ENCODE results near the gene TGFBI. TPM values are rescaled to one million over a fixed set of nuclear protein-coding genes. Genes with fewer than 3 reads are reported as not detected.

The TGFBI gene
- total RNA-seq, 2 experiments from 2014 or later, result not detected

DNA sequence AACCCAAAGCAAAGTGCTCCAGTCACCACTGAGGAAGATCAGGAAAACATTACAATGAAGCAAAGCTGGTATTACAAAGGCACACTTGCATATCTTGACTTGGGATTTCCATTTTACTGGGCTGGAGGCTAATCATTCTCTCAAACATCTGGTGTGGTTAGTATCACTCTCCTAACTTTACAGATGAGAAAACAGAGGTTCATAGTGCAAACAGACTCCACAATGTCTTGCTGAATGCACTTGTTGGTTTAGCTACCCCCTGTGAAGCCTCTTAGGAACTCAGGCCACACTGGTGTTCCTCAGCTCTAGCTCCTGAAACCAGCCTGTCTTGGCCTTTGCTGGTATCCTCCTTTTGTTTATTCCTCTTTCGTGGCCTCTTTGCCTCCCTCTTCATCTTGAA lies 74.3 kb downstream of the TGFBI start:
- Mint-ChIP-seq H3K36me3 (ENCODE audit: low read depth) (no peaks in the 10 kb centered on the region), H3K27ac (no peak overlapping the region), H3K9me3 (no peaks in the 10 kb centered on the region), H3K4me3 (no peak overlapping the region), H3K4me1 (ENCODE audit: low read depth) (no peaks in the 10 kb centered on the region), H3K27me3 (ENCODE audit: low read depth) (peaks cover 2% of the 10 kb centered on the region)
- CTCF ChIA-PET, result no interaction called here
- DNase-seq, result no peak
- intact Hi-C loops (cut with micrococcal nuclease), result no loop called here

DNA sequence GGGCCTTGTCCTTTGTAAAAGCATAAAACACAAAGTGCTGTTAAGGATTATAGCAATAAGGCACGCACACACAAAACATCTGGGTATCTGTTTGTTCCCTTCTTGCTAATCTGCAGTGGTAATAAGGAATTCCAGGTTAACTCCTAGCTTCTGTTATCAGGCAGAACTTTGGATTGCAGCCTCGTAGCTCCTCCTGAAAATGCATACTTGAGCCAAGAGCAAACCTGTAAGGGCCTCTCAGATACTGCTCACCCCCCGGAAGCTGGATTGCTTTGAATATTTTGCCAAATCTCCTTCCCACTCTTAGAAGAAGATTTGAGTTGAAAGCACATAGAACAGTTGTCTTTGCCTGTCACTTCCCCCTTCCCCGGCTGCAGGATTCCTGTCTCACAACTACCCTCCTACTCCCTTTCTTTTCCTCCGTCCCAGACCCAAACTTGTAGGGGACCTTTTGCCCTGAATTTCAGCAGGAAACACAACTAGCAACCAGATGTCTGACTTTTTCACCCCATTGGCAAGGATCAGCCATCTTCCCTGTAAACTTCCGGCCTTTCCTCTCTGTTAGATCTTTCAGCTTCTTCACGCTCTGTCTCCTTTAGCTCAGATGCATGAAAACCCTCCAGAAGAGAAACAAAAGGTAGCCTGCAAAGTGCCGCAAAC lies 75.6 kb downstream of the TGFBI start:
- CTCF ChIA-PET, result no interaction called here
- peaks cover 2% of the 10 kb centered on the region for H3K27me3 Mint-ChIP-seq (ENCODE audit: low read depth)
- H3K9me3 Mint-ChIP-seq, result no peaks in the 10 kb centered on the region
- H3K27ac Mint-ChIP-seq, result no peak overlapping the region
- no peak for DNase-seq
- intact Hi-C loops (cut with micrococcal nuclease), result no loop called here
- no peaks in the 10 kb centered on the region for H3K36me3 Mint-ChIP-seq (ENCODE audit: low read depth)
- no peak overlapping the region for H3K4me3 Mint-ChIP-seq
- no peaks in the 10 kb centered on the region for H3K4me1 Mint-ChIP-seq (ENCODE audit: low read depth)

DNA sequence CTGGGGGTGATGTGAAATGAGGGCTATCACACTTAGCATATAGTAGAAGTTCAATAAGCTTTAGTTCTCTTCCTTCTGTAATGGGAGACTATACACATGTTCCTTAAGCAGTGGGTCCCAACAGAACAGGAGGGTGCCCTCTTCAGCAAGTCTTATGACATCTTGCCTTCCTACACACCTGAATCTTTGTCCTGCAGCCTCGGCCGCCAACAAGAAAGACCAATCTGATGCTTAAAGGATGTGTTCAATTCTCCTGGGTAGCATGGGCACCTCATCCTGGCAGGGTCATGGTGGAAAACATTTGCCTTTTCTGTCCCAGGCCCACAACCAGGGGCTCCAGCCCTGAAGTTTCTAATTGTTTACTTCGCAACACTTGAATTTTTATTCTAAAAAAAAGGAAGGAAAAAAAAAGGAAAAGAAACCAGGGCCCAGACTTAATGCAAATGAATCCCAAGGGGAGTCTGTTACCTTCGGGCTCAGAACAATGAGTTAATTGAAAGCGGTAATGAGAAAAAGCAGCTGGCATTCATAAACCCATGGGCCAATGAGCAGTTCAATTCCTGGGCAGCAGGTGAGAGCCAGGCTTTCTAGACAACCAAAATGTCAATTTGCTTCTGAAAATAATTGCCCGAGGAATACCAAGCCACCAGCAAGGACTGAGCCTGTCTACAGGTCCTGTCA lies 77.7 kb downstream of the TGFBI start:
- no peak for DNase-seq
- intact Hi-C loops (cut with micrococcal nuclease), result no loop called here
- Mint-ChIP-seq H3K4me3 (no peak overlapping the region), H3K9me3 (no peaks in the 10 kb centered on the region), H3K27me3 (ENCODE audit: low read depth) (peaks cover 2% of the 10 kb centered on the region), H3K36me3 (ENCODE audit: low read depth) (no peaks in the 10 kb centered on the region), H3K27ac (no peak overlapping the region), H3K4me1 (ENCODE audit: low read depth) (no peaks in the 10 kb centered on the region)
- CTCF ChIA-PET, result no interaction called here

DNA sequence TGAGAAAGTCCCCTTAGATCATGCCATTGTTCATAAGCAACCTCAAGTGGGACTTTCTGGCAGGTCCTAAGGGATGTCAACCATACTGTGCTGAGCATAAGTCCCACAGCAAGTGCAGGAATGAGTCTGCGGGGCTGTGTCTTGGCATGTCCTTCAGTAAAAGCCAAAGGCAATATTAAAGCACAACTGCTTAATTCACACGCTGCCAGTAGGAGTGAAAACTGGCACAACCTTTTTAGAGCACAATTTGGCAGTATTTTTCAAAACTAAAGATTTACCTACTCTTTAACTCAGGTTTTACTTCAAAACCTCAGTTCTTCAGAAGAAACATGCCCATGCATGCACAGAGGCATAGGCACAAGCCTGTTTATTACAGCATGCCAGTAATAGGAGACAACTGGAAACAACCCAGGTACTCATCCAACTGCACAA lies 79.4 kb downstream of the TGFBI start:
- H3K4me3 Mint-ChIP-seq, result no peak overlapping the region
- no peak for DNase-seq
- H3K9me3 Mint-ChIP-seq, result no peaks in the 10 kb centered on the region
- CTCF ChIA-PET, result no interaction called here
- no peak overlapping the region for H3K27ac Mint-ChIP-seq
- H3K4me1 Mint-ChIP-seq (ENCODE audit: low read depth), result no peaks in the 10 kb centered on the region
- H3K27me3 Mint-ChIP-seq (ENCODE audit: low read depth), result peaks cover 4% of the 10 kb centered on the region
- no peaks in the 10 kb centered on the region for H3K36me3 Mint-ChIP-seq (ENCODE audit: low read depth)
- intact Hi-C loops (cut with micrococcal nuclease), result no loop called here

DNA sequence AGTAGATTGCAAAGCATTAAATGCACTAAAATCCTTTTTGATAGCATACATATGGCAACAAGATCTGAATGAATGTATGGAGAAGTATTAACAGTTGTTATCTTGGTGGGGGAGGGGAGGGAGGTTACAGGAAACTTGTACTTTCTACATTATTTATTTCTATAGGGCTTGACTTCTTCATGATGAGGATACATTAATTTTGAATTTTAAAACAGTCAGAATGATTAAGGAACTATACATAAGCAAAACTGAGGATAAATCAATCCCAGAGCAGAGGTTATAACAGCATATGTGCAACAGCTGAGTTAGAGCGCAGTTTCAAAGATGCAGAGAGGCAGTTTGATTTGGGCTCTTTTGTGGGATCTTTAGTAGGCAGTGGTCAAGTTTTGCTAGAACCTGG lies 80.0 kb downstream of the TGFBI start:
- intact Hi-C loops (cut with micrococcal nuclease), result no loop called here
- no peak overlapping the region for H3K4me3 Mint-ChIP-seq
- no peaks in the 10 kb centered on the region for H3K9me3 Mint-ChIP-seq
- no peaks in the 10 kb centered on the region for H3K4me1 Mint-ChIP-seq (ENCODE audit: low read depth)
- H3K27me3 Mint-ChIP-seq (ENCODE audit: low read depth), result peaks cover 4% of the 10 kb centered on the region
- no peak for DNase-seq
- CTCF ChIA-PET, result interaction anchor here (1.3 kb wide), 1 partner anchor 8 kb away, joined by 4 read pairs; no protein-coding TSS in a partner anchor
- H3K27ac Mint-ChIP-seq, result no peak overlapping the region
- no peaks in the 10 kb centered on the region for H3K36me3 Mint-ChIP-seq (ENCODE audit: low read depth)

DNA sequence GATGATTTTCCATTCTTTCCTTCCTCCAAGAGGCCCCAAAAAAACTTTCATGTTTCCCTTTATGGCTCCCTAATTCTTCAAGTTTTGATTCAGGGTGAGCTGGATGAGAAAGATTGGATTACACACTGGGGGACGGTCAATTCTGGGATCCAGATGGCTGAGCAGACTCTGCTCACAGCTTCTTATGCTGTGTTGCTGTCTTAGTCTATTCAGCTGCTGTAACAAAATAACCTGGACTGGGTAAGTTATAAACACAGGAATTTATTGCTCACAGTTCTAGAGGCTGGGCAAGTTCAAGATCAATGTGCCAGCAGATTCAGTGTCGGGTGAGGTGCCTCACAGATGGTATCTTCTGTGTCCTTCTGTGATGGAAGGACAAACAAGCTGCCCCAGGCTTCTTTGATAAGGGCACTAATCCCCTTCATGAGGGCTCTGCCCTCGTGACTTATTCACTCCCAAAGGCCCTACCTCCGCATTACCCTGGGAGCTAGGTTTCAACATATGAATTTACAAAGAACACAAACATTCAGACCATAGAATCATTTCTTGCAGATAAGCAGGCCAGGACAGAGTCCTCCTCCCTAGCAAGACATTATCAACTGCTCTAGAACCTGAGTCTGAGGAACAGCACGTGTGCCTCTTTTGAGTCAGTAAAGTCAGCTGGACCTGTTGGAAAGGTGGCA lies 80.8 kb downstream of the TGFBI start:
- intact Hi-C loops (cut with micrococcal nuclease), result no loop called here
- H3K36me3 Mint-ChIP-seq (ENCODE audit: low read depth), result no peaks in the 10 kb centered on the region

More for the DNA sequence above, 80.8 kb downstream of the TGFBI start:
- Mint-ChIP-seq H3K9me3 (no peaks in the 10 kb centered on the region), H3K27ac (no peak overlapping the region), H3K27me3 (ENCODE audit: low read depth) (peaks cover 4% of the 10 kb centered on the region), H3K4me3 (no peak overlapping the region), H3K4me1 (ENCODE audit: low read depth) (no peaks in the 10 kb centered on the region)
- CTCF ChIA-PET, result interaction anchor here (1.3 kb wide), 1 partner anchor 9 kb away, joined by 4 read pairs; no protein-coding TSS in a partner anchor
- no peak for DNase-seq

Other genes starting within 250 kb of the TGFBI start
- not detected for gene SLC25A48, start 194.3 kb upstream of the TGFBI start, total RNA-seq
- gene IL9, start 133.1 kb upstream of the TGFBI start, total RNA-seq, result not detected
- not detected for gene LECT2, start 74.0 kb upstream of the TGFBI start, total RNA-seq
- 1 to 10 TPM in 1 of 2 experiments, under 1 TPM in 1; 0.50 to 1.2 TPM for gene SMAD5, start 103.9 kb downstream of the TGFBI start, total RNA-seq
- not detected for gene SMIM32, start 164.2 kb downstream of the TGFBI start, total RNA-seq

Data from activated naive CD4-positive, alpha-beta T cell treated with anti-CD3 and anti-CD28 coated beads for 36 hours (primary cell).